ENCODE results near the gene PDE7B. TPM values are rescaled to one million over a fixed set of nuclear protein-coding genes. Genes with fewer than 3 reads are reported as not detected.

The PDE7B gene
- polyA plus RNA-seq, 1 donor (not counting 4 experiments of a cell fraction or from before 2014, with no cell fraction given), result 0.01 TPM

GRCh38 chr6:136125585-136125984 is 274.1 kb downstream of the PDE7B start:
- dilution Hi-C loops (cut with MboI; ENCODE audit: extremely low pct_ligation_motif_present, low sequenced_read_pairs), result no loop called here
- Histone ChIP-seq H2AFZ (ENCODE audit: control insufficient read depth, low read length) (no peak overlapping the region), H3K4me3 (ENCODE audit: control insufficient read depth in 2 of 3, extremely low read depth in 1 of 3, insufficient read depth in 2 of 3, low read depth in 1 of 3, low read length in 3 of 3) (no peak overlapping the region), H3K9me1 (ENCODE audit: control insufficient read depth, extremely low read depth, insufficient read depth, low read length) (no peaks in the 10 kb centered on the region), H3K9me3 (ENCODE audit: control insufficient read depth, low read depth, low read length) (no peaks in the 10 kb centered on the region), H3K9ac (ENCODE audit: control insufficient read depth, extremely low read depth, insufficient read depth, low read length) (no peak overlapping the region), H3K27me3 (ENCODE audit: control insufficient read depth, extremely low read depth, insufficient read depth, low read length) (no peaks in the 10 kb centered on the region), H4K20me1 (ENCODE audit: control insufficient read depth, extremely low read depth, insufficient read depth, low read length) (no peaks in the 10 kb centered on the region), H3K27ac (ENCODE audit: control insufficient read depth, insufficient read depth, low read length) (no peak overlapping the region), H3K79me2 (ENCODE audit: control insufficient read depth, insufficient read depth, low read length) (no peaks in the 10 kb centered on the region), H3K4me1 (ENCODE audit: control insufficient read depth, extremely low read depth, insufficient read depth, low read length) (peaks cover 7% of the 10 kb centered on the region), H3K4me2 (ENCODE audit: control insufficient read depth, extremely low read depth, insufficient read depth, low read depth, low read length) (no peak overlapping the region), H3K36me3 (ENCODE audit: control insufficient read depth in 2 of 2, extremely low read depth in 1 of 2, insufficient read depth in 2 of 2, low read length in 2 of 2) (no peaks in the 10 kb centered on the region)
- DNase-seq (ENCODE audit: low read depth, low spot score), result no peak
- TF ChIP-seq EZH2 (IDR thresholded peaks at IDR 0.05; ENCODE audit: low read length), result no peak
- no peak for TF ChIP-seq CTCF (optimal IDR thresholded peaks at IDR 0.05 in 1 of 3, IDR thresholded peaks at IDR 0.05 in 1 of 3, conservative IDR thresholded peaks at IDR 0.05 in 1 of 3; ENCODE audit: extremely low read depth in 1 of 3, insufficient read depth in 2 of 3, low read length in 3 of 3)
- no peak for FAIRE-seq

GRCh38 chr6:136127873-136128272 is 276.4 kb downstream of the PDE7B start:
- Histone ChIP-seq H3K79me2 (ENCODE audit: control insufficient read depth, insufficient read depth, low read length) (no peaks in the 10 kb centered on the region), H3K4me1 (ENCODE audit: control insufficient read depth, extremely low read depth, insufficient read depth, low read length) (peaks cover 7% of the 10 kb centered on the region)
- DNase-seq (ENCODE audit: low read depth, low spot score), result no peak

More at GRCh38 chr6:136127873-136128272, 276.4 kb downstream of the PDE7B start:
- Histone ChIP-seq H3K27ac (ENCODE audit: control insufficient read depth, insufficient read depth, low read length) (no peak overlapping the region), H3K9ac (ENCODE audit: control insufficient read depth, extremely low read depth, insufficient read depth, low read length) (no peak overlapping the region), H3K9me1 (ENCODE audit: control insufficient read depth, extremely low read depth, insufficient read depth, low read length) (no peaks in the 10 kb centered on the region), H4K20me1 (ENCODE audit: control insufficient read depth, extremely low read depth, insufficient read depth, low read length) (no peaks in the 10 kb centered on the region), H3K9me3 (ENCODE audit: control insufficient read depth, low read depth, low read length) (no peaks in the 10 kb centered on the region), H3K4me2 (ENCODE audit: control insufficient read depth, extremely low read depth, insufficient read depth, low read depth, low read length) (no peak overlapping the region), H3K36me3 (ENCODE audit: control insufficient read depth in 2 of 2, extremely low read depth in 1 of 2, insufficient read depth in 2 of 2, low read length in 2 of 2) (no peaks in the 10 kb centered on the region), H3K4me3 (ENCODE audit: control insufficient read depth in 2 of 3, extremely low read depth in 1 of 3, insufficient read depth in 2 of 3, low read depth in 1 of 3, low read length in 3 of 3) (no peak overlapping the region), H2AFZ (ENCODE audit: control insufficient read depth, low read length) (no peak overlapping the region), H3K27me3 (ENCODE audit: control insufficient read depth, extremely low read depth, insufficient read depth, low read length) (no peaks in the 10 kb centered on the region)
- no peak for TF ChIP-seq CTCF (optimal IDR thresholded peaks at IDR 0.05 in 1 of 3, IDR thresholded peaks at IDR 0.05 in 1 of 3, conservative IDR thresholded peaks at IDR 0.05 in 1 of 3; ENCODE audit: extremely low read depth in 1 of 3, insufficient read depth in 2 of 3, low read length in 3 of 3)
- TF ChIP-seq EZH2 (IDR thresholded peaks at IDR 0.05; ENCODE audit: low read length), result no peak
- no peak for FAIRE-seq
- dilution Hi-C loops (cut with MboI; ENCODE audit: extremely low pct_ligation_motif_present, low sequenced_read_pairs), result no loop called here
